OCI-LY7 (cell line): ENCODE results near the gene EML5.

Experiments used
- CTCF ChIP-seq: fragments of 200-600 bp; sonication (generic); conservative IDR thresholded peaks from 2 replicates; pipeline ENCODE4 v1.5.1; 2014; ENCODE audit warnings: mild to moderate bottlenecking, antibody characterized with exemption, low read length, moderate library complexity, mixed read lengths
- EZH2phosphoT487 ChIP-seq: fragments of 200-600 bp; sonication (generic); IDR thresholded peaks from 2 replicates; pipeline ENCODE4 v1.6.1; 2018; ENCODE audit warnings: low read depth, borderline replicate concordance, mild to moderate bottlenecking, mixed run types, antibody characterized with exemption, low read length, moderate library complexity, mixed read lengths

DNA sequence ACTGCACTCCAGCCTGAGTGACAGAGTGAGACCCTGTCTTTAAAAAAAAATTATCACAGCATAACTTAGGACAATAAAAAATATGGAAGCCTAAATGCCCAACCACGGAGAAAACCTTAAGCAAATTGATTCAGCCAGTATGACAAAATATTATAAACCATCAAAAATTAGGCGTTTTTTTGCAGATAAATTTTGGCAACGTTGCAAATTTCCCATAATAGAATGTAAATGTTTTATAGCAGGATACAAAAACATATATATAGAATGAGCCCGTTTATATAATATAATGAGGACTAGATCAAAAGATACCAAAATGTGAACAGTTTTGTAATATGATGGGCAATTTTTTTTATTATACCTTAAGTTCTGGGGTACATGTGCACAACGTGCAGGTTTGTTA is 6.8 kb upstream of the EML5 start:
- TF ChIP-seq CTCF: no peak
- TF ChIP-seq EZH2phosphoT487: no peak
